NCI-H1417 treated with DMSO at 0.1 percent for 48 hours (cell line): Measurements from ENCODE around the gene C6orf120.
"Not testable (repeated sequence)": the region's sequence is repeated elsewhere in the genome, so short reads cannot be mapped to it uniquely, and the experiment has no call there.

Experiments used
- DNase-seq: peaks from one replicate; lab custom pipeline; 2025; lab: John Stamatoyannopoulos, UW

Gene C6orf120

DNA sequence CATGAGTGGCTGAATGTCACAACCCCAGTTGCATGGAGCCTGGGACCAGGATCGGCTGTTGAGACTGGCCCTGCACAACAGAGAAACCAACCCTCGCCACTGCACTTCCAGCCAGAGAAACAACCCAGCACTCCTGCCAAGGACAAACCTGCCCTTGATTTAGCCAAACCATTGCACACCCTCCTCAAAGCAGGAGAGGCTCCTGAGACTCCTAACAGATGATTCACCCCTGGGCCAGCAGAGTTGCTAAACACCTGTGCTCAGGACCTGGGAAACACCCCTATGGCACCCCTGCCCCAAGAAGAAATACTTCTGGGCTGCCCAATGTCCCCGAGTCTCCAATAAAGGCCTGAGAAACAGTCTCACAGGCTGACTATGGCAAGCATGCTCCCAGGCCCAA lies 17.9 kb upstream of the C6orf120 start:
- DNase-seq = no peak

DNA sequence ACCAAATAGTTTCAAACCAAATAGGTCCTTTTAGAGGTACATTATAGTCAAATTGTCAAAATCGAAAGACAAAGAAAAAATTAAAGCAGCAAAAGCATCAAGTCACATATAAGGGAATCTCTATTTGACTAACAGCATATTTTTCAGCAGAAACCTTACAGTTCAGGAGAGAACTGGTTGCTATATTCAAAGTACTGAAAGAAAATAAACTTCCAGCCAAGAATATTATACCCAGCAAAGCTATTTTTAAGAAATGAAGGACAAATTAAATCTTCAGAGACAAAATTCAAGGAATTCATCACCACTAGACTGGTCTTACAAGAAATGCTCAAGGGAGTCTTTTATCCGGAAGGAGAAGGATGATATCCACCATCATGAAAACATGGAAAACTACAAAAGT lies 16.1 kb upstream of the C6orf120 start:
- no peak for DNase-seq

DNA sequence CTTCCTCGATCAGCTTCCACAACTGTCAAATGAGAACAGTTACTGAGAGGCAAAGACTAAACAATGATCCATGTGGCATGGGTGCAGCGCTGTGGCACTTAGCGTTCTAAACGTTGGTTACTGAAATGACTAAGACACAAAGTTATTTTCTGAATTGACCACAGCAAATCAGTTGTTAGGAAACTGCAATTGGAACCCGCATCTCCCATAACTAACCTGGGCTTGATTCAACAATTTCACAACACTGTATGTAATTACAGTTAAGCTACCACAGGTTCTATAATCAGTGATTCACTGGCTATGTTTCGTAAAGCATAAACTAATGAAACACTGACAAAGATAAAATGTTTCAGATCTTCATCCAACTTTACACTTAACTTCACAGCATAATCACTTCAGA lies 12.6 kb upstream of the C6orf120 start:
- DNase-seq = no peak

DNA sequence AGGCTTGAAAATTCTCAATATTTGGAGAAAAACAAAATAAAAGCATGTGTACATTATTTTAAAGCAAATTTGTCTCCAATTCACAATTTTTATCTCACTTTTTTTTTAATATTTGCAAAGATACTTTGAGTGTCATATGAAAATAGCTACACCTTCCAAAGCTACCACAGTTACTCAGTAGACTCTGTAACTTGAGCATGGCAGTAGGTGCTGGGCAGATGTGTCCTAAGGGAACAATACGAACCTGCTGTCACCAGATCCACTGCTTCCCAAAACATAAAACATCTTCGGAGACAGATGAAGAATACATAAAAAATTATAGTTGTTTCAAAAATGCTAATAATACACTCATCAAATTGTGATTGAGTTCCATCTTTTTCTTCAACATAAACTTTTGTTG lies 10.7 kb upstream of the C6orf120 start:
- DNase-seq = no peak

DNA sequence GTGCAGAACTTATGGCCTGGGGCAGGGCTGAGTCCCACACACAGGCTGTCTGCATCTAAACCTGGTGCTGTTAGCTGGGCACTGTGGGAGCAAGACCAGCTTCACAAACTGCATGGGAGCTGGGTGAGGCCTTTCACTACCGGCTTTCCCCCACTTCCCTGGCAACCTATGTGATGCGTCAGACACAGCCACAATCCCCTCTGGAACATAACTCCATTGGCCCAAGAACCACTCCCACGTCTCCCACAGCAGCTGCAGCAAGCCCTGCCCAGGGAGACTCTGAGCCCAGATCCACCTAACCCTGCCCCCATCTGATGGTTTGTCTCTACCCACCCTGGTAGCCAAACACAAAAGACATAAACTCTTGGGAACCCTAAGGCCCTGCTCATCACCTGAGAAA lies 9.4 kb upstream of the C6orf120 start:
- no peak for DNase-seq

DNA sequence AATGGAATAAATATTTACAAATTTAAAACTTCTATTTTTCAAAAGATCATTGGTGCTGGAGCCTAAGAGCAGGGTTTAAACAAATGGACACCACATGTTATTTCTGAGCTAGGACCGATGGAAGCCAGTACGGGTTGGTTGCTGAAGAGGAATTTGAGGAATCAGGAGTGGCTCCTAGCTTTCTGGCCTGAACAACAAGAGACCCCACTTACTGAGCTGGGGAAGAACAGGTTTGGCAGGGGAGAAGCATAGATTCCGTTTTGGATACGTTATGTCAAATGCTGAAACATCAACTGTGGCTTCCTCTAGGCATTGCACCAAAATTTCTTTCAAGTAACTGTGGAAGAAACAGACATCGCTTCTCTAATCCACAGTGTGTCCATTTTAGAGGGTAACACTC lies 6.8 kb upstream of the C6orf120 start:
- no peak for DNase-seq

DNA sequence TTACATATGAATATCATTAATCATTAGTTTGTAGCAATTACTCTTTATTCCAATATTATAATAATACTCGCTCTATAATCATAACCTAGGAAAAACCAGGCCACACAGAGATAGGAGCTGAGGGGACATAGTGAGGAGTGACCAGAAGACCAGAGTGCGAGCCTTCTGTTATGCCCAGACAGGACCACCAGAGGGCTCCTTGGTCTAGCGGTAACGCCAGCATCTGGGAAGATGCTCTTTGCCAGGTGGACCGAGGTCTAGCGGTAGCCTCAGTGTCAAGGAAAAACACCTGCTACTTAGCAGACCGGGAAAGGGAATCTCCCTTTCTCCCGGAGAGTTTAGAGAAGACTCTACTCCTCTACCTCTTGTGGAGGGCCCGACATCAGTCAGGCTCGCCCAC lies 4.8 kb upstream of the C6orf120 start:
- DNase-seq = not testable (repeated sequence)

DNA sequence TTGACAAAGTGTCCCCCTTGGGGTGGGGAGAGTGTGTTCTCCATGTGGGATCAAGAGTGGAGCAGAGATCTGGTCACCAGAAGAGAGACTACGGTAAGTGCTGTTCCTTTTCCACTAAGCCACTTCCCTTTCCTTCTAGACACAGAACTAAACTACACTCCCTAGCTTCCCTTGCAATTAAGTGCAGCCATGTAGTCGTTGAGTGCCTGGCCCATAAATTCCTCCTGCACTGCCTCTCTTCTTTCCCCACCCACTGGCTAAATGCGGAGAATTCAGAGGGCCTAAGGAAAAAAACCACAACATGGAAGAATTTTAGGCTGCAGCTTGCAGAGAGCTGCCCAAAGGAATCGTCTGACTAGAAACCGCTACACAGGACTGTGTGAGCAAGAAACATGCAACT lies 1.6 kb upstream of the C6orf120 start:
- no peak for DNase-seq

DNA sequence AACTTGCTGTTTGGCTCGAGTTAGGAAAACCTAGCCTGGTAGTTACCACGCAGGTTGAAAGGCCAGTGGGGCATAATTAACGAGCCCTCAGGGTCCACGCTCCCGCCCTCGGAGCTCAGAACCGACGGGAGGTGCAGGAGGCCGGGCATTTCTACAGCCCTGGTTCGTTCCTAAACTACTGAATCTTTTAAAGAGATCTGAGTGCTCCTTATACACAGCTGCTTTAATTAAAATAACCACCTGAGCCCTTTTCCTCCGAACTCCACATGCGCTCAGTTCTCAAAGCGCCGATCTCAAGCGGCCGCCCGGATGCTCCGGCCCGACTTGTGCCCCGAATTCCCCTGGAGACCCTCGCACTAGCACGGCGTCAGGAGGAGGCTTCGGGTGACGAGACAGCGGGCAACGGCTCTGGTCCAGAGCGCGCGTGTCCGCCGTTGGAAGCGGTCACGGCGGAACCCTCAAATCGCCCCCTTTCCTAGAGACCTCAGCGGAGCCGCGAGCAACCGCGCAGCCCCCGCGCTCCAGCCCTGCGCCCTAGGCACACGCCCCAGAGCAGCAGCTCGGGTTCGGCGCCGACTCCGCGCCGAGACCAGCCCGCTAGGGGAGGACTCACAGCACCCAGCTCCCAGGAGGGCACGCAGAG lies 494 bp upstream of the C6orf120 start:
- no peak for DNase-seq

DNA sequence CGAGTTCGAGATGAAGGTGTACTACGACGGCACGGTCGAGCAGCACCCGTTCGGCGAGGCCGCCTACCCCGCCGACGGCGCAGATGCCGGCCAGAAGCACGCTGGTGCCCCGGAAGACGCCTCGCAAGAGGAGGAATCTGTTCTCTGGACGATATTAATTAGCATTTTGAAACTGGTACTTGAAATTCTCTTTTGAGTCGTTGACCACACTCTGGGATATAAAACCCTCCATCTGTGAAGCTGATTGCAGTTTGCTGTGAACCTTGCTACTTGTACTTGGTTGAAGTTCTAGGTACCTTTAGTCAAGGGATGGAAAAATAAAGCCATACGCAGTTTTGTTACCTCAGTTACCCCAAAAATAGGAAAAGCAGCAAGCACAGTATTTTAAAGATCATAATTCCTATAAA lies 917 bp downstream of the C6orf120 start:
- no peak for DNase-seq

DNA sequence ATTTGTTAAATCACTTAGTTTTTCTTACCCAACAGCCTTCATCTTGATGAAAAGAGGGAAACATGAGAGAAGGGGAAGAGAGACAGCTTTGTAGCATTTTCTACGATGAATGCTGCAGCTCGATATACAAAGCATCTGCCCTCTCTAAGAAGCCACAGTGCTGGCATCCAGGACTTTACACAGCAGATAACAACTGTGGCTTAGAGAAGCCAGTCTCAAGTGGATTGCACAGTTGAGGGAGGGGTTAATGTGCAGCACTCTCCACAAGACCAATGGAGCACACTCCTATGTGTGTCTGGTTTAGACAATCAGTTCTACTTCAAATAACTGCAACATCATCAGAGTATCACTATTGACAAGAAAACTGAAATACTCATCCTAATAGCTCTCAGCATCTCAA lies 5.8 kb downstream of the C6orf120 start:
- DNase-seq = no peak

DNA sequence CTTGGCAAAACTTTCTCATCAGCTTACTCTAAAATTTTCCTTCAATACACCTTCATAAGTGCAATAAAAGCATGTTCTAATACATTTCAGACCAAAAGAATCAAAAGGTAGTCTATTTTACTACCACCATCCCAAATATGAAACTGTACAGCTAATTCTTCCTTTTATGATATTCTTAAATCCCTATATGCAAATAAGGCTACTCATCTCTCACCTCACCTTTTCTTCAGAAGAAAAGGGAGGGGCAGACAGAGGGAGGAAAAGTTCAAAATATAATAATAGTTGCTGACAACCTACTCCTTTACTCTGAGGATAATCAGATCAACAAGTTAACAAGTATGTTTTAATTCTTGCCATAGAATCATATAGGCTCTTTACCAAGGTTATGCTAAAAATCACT lies 7.4 kb downstream of the C6orf120 start:
- no peak for DNase-seq

DNA sequence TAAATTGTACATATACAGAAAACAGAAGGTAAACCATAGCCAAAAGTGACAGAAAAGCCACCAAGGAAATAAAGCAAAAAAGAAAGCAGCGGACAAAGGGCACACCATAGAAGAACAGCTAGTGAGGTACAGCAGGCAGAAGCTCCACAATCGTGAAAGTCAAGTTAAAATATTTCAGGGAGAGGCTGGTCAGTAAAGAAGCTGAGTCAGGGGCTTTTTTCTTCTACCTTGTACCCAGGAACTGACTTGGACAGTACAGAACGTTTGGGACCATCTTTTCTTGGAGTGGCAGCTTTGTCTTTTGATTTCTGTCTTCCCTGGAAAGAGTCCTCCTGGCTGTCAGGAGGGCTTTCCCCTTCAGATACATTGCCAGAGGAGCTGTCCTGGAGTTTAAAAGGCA lies 8.1 kb downstream of the C6orf120 start:
- no peak for DNase-seq

DNA sequence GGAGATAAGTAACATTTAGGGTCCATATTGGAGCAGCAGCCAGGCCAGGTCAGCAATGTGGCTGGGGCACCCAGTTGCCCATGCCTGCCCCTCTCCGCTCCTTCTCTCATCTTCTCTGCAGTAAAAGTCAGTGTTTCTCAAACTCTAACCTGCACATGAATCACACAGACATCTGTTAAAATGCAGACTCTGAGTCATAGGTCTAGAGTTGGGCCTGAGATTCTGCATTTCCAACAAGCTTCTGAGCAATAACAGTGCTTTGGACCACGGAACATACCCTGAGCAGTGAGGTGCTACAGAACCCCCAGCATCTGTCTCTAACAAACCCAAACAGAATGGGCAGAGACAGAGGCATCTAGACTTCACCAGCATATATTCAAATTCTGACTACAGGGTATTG lies 12.3 kb downstream of the C6orf120 start:
- DNase-seq = no peak

DNA sequence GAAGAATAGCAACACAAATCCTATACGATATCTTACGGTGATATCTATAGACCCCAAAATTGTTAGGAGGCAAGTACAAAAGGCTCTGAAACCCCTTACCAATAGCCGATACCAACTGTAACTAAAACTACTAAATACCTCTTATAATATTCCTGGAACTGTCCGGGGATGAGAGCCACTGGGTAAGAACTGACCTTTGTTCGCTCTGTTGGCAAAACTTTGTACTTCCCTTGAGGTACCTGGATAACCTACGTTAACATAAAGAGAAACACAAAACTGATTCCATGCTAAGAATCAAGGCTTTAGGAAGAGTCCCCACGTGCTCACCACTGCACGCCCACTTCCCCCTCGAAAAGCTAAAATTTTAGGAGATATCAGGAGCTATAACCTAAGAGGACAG lies 12.7 kb downstream of the C6orf120 start:
- no peak for DNase-seq

DNA sequence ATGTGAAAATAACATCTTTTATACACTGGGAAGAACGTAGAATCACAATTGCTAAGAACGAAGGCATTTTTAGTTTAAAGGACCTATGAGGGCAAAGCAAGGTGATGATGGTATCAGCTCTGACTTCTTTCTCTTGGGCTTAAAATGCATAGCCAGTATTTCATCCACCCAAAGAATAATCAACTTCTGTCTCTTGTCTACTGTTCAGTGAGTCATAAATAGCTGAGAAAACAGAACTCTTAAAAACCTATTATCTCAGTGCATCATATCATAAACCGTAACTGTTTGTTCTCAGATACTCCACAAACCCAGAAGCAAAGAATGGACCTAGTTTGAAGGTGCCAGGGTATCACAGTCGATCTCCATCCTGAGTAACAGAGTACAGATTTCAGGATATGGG lies 17.2 kb downstream of the C6orf120 start:
- DNase-seq = no peak

DNA sequence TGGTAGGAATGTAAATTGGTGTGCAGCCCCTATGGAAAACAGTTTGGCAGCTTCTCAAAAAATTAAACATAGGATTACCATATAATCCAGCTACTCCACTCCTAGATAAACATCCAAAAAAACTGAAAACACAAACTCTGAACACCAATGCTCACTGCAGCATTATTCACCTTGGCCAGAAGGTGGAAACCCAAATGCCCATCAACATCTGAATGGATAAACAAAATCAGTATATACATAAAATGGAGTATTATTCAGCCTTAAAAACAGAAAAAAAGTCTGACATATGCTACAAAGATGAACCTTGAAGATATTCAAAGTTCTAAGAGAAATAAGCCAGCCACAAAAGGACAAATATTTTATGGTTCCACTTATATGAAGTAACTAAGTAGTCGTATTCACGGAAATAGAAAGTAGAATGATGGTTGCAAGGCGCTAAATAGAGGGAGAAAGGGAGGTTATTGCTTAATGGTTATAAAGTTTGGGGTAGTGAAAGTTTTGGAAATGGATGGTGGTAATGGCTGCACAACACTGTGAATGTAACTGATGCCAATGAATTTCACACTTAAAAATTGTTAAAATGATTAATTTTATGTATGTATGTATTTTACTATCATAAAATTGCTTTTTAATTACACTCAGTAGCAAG lies 18.4 kb downstream of the C6orf120 start:
- no peak for DNase-seq

DNA sequence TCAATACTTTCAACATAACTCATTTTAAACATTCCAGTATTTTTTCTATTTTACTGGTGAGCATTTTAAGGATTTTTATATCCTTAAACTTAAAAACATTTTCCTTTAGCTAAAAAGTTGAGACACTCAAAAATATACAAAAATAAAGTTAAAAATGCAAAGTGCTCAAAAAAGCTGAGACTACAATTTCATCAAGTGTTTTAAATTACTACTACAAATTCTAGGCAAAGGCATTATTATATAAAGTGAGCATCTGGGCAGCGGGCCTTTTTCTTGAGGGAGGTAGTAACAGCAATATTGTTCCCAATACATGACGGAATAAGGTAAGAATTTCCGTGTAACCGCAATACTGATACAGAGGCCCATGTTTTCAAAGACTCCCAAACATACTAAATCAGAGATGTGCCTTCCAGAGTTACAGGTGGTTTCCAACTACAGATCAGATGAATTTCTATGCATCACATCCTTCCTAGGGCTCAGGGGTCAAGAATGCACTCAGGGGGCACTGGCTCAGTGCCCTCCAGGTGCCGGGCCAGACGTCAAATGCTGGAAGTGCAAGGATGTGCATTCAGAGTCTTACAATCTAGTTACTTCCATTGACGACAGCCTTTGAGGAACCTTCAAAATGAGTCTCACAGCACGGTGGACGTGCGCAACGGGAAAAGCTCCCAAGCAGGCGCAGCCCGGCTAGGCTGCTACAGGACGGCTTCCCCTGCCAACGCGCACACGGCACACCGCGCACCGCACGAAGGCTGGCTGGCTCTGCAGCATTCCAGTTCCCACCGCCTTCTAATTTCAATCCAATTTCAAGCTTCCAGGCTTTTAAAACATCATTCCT lies 20.7 kb downstream of the C6orf120 start:
- no peak for DNase-seq

DNA sequence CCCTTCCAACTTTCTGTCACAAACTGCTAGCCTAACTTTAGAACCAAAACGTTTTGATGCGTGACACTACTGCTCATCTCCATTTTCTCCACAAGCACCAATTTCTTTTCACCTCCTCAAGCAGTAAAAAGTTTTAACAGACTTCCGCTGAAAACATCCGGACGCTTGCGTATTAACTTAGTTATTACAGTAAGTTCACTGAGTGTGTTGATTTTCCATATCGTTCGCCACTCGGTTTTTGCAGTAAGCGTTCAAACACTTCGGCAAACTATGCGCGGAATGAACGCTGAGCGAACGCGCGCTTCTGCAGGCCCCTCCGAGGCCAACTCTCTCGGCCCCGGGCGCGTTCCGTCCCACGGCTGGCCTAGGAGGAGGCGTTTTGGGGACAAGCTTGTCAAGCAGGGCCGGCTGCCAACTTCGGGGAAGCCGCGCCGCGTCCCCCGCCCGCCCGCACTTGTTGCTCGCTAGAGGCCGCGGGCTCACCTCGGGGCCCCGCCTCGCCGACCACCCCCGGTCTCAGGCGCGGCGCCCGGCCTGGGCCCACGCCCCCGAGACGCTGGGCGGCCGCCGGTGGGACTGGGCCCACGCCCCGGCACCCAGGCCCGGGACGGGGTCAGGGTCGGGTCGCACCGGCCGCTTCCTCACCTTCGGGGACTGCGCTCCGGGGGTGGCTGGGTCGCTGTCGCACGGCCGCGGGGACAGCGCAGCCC lies 21.4 kb downstream of the C6orf120 start:
- no peak for DNase-seq

DNA sequence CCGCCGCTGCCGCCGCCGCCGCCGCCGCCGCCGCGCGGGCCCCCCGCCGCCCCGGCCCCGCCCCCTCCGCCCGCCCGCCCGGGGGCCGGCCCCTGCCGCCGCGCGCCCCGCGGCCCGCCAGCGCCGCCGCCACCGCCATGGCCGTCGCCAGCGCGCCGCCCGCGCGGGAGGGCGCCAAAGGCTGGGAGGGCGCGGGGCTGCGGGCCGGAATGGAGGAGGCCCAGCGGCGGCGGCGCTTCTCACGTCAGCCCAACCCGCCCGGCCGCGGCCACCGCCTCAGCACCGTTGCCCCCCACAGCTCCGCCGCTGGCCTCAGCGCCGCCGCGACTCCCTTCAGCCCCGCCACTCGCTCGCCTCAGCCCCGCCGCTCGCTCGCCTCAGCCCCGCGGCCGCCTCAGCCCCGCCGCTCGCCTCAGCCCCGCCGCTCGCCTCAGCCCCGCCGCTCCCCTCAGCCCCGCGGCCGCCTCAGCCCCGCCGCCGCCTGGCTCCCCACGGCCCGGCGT lies 22.1 kb downstream of the C6orf120 start:
- DNase-seq = no peak

DNA sequence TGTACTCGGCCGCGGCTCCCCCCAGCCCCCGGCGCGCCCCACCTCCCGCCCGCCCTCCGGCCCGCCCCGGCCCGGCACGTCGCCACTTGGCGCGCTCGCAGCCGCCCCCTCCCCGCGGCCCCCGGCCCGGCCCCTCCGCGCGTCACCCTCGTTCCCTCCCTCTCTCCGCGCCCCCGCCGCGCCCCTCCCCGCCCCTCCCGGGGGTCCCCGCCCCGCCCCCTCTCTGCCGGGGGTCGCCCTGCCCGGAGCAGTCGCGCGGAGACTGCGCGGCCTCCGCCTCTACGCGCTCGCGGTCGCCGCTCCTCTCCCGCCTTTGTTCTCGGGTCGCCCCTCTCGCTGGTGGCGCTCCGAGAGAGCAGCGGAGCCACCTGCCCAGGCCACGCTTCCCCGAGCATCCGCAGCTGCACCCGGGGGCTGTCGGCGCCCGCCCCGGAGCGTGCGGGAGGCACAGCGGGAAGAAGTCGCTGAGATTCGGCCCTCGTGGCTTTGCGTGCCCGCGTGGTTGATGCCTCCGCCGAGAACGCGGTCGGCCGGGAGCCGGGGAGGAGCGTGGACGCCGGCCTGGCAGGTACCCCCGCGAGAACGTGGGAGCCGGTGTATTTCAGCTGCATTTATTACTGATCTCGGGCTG lies 22.7 kb downstream of the C6orf120 start, which contains the start of gene PHF10:
Gene PHF10, minus strand, starts transcription at position 7 of the 631 bp plus-strand sequence. CDS start 569 bp downstream, outside the sequence.
- peak; percentile 28 for DNase-seq
